Gastroesophageal sphincter (tissue), 4 donors: ENCODE data around the gene FCN1. TPM values are rescaled to one million over a fixed set of nuclear protein-coding genes. Genes with fewer than 3 reads are reported as not detected.

ENCODE experiments used
- ATAC-seq: fragments of 150-250 bp; one replicate; pipeline ENCODE4 v1.9.1; 2016; ENCODE audit warnings: mild to moderate bottlenecking, moderate library complexity
- H3K27ac ChIP-seq, 4 donors: fragments of 200-600 bp; sonication (generic) in 3 of 4; 1 replicate in 3 of 4; 2 replicates in 1 of 4; pipeline ENCODE4 v1.5.1; 2016 to 2019
- H3K27me3 ChIP-seq: fragments of 200-600 bp; sonication (generic); one replicate; pipeline ENCODE4 v1.5.1; 2019
- H3K36me3 ChIP-seq, 2 donors: fragments of 200-600 bp; sonication (generic); one replicate each; pipeline ENCODE4 v1.5.1; 2019; ENCODE audit warnings: control low read depth in 1 of 2
- H3K4me1 ChIP-seq, 3 donors: fragments of 200-600 bp; sonication (generic); 1 replicate in 2 of 3; 2 replicates in 1 of 3; pipeline ENCODE4 v1.5.1; 2016 to 2019; ENCODE audit warnings: control low read depth in 2 of 3
- H3K4me3 ChIP-seq, 2 donors: fragments of 200-600 bp; sonication (generic); one replicate each; pipeline ENCODE4 v1.5.1; 2019; ENCODE audit warnings: mild to moderate bottlenecking in 1 of 2, moderate library complexity in 1 of 2
- H3K9me3 ChIP-seq, 3 donors: fragments of 200-600 bp; sonication (generic); one replicate each; pipeline ENCODE4 v1.5.1; 2017 to 2019; ENCODE audit warnings: control low read depth in 2 of 3
- EP300 ChIP-seq: sonication (generic); formaldehyde crosslinking; IDR thresholded peaks from one replicate; pipeline ENCODE4 v1.6.1; 2017; ENCODE audit warnings: antibody characterized with exemption, mild to moderate bottlenecking
- POLR2A ChIP-seq, 2 donors: fragments of 450-650 bp; IDR thresholded peaks; one replicate each; pipeline ENCODE4 v1.6.1; 2017; ENCODE audit warnings: antibody characterized with exemption in 2 of 2, mild to moderate bottlenecking in 2 of 2, moderate library complexity in 1 of 2
- POLR2AphosphoS5 ChIP-seq: sonication (generic); formaldehyde crosslinking; IDR thresholded peaks from one replicate; pipeline ENCODE4 v1.6.1; 2017; ENCODE audit warnings: antibody characterized with exemption
- WGBS, 2 donors: methylation state at CpG; one replicate each; pipeline ENCODE4 v1.1.5; 2018; ENCODE audit warnings: low coverage in 1 of 2; 5-methylcytosine and 5-hydroxymethylcytosine counted together
- total RNA-seq, 4 donors: library from RNA; depleted of rRNA; stranded (reverse); fragments of >200 nt; gene quantifications; one replicate each; pipeline ENCODE4 v1.1.0, GENCODE V29; 2016
- TF ChIP-seq, protein P1 (sequence below), 4 experiments: fragments of 200-600 bp in 2 of 4; fragments of 450-650 bp in 2 of 4; sonication (generic) in 1 of 4; IDR thresholded peaks; one replicate each; pipeline ENCODE4 v1.5.1; 2017 to 2019; ENCODE audit warnings: antibody characterized with exemption in 4 of 4, mild to moderate bottlenecking in 2 of 4, moderate library complexity in 2 of 4

Gene FCN1
- total RNA-seq, 4 donors from 2014 or later: 0.31 to 9.4 (median 3.2) TPM

DNA sequence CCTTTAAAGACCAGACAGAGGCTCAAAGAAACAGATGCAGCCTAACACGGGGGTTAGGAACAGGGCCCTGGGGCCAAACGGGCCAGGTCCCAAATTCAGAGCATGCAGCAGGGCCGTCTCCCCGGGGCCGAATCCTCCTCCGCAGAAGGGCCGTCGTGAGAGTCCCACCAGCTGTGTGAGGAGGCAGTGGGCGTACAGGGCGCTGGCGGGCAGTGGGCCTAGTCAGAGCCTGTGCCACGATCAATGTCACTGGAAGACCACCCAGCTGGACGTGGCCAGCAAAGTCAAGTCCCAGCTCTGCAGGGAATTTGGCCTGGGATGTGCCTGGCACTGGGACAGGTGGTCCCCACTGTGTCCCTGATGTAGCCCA is 52.9 kb downstream of the FCN1 start:
- WGBS, 2 donors: no CpG with 5 or more reads among the region's 13 CpGs
- ATAC-seq: no peak
- no peak overlapping the region for H3K27ac ChIP-seq

DNA sequence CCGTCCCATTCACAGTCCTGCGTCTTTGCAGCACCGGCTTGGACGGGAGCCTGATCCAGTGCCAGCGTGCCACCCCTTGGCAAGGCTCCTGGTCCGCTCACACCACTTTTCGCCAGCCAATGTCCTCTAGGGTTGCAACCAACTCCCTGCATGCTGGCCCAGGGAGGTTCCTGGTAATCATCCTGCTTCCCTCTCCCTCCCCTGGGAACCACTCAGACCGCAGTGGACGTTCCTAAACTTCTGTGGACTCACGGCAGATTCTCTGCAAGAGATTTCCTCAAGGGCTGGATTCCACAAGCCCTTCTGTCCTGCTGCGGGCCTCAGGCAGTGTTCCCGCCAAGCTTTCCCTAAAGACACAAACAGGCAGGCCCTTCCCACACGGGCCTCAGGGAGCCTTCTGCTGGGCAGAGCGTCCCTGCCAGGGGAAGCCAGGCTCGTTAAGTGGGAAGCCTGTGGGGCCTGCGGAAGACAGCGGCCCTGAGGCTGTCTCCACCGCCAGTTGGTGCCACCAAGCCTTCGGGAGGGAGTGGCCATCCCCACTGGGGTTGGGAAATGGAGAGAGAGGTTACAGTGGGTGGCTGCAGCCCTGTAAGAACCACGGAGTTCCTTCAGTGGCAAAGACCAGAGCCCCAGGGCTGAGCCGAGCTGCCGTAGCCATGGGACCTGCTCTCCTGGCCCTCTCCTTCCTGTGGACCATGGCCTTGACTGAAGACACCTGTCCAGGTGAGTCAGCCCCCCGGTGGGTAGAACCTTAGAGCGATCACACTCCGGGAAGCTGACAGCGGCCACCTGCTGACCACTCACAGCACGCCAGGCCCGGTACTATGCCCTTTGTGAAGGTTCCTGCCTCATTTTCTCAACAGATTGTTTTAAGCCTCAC is 53.5 kb downstream of the FCN1 start:
- Histone ChIP-seq H3K27ac (peak overlapping the region in 1 of 4 donors; percentile 20), H3K4me1 (peaks cover 0 to 15% (median 0%) of the 10 kb centered on the region in 3 donors), H3K27me3 (peaks cover 22% of the 10 kb centered on the region), H3K36me3 (no peaks in the 10 kb centered on the region), H3K4me3 (no peak overlapping the region), H3K9me3 (no peaks in the 10 kb centered on the region)
- 60% methylated on average over 3 of the region's 28 CpGs; no CpG with 5 or more reads in 1 of the 2 donors for WGBS, 2 donors
- peak; percentile 39 for ATAC-seq
- peak; percentile 19 for TF ChIP-seq POLR2AphosphoS5
- no peak for TF ChIP-seq POLR2A (IDR thresholded peaks at IDR 0.05)

More for the DNA sequence above, 52.9 kb downstream of the FCN1 start:
- no peak overlapping the region for H3K4me3 ChIP-seq
- no peaks in the 10 kb centered on the region for H3K9me3 ChIP-seq
- H3K27me3 ChIP-seq: peaks cover 28% of the 10 kb centered on the region
- TF ChIP-seq POLR2AphosphoS5 (no peak), POLR2A (IDR thresholded peaks at IDR 0.05) (no peak), EP300 (no peak)
- TF ChIP-seq, protein P1, sequence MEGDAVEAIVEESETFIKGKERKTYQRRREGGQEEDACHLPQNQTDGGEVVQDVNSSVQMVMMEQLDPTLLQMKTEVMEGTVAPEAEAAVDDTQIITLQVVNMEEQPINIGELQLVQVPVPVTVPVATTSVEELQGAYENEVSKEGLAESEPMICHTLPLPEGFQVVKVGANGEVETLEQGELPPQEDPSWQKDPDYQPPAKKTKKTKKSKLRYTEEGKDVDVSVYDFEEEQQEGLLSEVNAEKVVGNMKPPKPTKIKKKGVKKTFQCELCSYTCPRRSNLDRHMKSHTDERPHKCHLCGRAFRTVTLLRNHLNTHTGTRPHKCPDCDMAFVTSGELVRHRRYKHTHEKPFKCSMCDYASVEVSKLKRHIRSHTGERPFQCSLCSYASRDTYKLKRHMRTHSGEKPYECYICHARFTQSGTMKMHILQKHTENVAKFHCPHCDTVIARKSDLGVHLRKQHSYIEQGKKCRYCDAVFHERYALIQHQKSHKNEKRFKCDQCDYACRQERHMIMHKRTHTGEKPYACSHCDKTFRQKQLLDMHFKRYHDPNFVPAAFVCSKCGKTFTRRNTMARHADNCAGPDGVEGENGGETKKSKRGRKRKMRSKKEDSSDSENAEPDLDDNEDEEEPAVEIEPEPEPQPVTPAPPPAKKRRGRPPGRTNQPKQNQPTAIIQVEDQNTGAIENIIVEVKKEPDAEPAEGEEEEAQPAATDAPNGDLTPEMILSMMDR (IDR thresholded peaks at IDR 0.05): no peak
- peaks cover 0 to 15% (median 0%) of the 10 kb centered on the region in 3 donors for H3K4me1 ChIP-seq
- H3K36me3 ChIP-seq: no peaks in the 10 kb centered on the region

DNA sequence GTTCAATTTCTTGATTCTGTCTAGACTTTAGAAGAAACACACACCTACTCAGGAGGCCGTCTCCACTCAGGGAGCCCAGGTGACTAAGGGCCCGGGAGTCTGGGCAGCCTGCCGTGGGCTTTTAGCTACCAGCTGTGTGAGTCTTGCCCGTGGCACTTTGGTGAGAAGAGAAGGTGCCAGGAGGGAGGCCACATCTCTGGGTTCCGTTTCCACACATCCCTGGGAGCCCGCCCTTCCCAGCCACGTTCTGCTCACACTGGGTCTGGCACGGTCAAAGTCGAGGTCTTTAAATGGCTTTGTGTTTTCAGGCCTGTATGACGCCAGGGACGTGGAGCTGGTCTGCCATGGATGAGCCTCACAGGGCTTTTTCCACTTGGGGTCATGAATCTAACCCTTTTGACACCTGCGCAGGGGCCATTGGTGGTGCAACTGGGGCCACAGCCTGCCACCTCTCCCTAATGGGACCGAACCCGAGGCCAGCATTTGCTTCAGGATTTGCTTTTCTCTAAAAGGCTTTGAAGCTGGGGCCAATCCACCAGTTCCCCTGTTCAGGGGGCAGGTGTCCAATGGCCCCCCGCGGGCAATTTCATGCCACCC is 54.3 kb downstream of the FCN1 start:
- ATAC-seq: no peak
- Histone ChIP-seq H3K4me3 (no peak overlapping the region), H3K36me3 (no peaks in the 10 kb centered on the region), H3K9me3 (no peaks in the 10 kb centered on the region), H3K4me1 (peaks cover 0 to 19% (median 0%) of the 10 kb centered on the region in 3 donors), H3K27me3 (peaks cover 14% of the 10 kb centered on the region), H3K27ac (no peak overlapping the region)
- no peak for TF ChIP-seq POLR2AphosphoS5
- TF ChIP-seq, protein P1 (IDR thresholded peaks at IDR 0.05): no peak
- TF ChIP-seq POLR2A (IDR thresholded peaks at IDR 0.05): no peak
- no peak for TF ChIP-seq EP300
- WGBS, 2 donors: 96% methylated on average over 4 of the region's 16 CpGs; no CpG with 5 or more reads in 1 of the 2 donors

DNA sequence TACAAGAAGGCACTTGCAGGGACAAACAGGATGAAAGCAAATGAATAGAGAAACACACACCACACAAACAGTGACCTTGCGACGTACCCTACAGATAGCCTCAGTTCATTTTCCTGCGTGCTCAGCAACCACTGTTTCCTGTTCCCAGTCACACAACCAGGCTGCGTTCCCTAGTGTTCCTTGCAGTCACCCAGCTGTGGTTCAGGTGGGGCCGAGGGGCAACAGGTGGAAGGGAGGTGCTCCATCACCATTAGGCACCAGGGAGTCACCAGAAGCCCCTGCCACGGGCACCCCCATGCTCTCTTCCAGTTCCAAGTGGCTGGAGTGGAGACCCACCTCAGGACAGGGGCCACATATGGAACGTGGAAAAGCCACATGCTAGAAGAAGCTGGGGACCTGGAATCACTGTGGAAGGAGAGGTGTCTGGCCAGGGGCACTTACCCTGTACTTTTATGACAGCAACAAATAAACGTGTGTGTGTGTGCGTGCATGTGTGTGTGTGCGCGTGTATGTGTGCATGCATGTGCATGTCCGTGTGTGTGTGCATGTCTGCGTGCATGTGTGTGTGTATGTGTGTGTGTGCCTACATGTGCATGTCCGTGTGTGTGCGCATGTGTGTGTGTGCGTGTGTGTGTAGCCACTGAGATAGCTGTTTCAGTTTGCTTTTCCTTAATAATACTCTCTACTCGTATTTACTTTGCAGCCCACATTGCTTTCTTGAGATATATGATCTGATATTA is 55.9 kb downstream of the FCN1 start:
- no peaks in the 10 kb centered on the region for H3K36me3 ChIP-seq
- no peaks in the 10 kb centered on the region for H3K9me3 ChIP-seq
- TF ChIP-seq POLR2AphosphoS5 (no peak), POLR2A (IDR thresholded peaks at IDR 0.05) (no peak), EP300 (no peak)
- TF ChIP-seq, protein P1 (IDR thresholded peaks at IDR 0.05): no peak
- H3K4me3 ChIP-seq: no peak overlapping the region
- H3K4me1 ChIP-seq: peaks cover 0 to 21% (median 0%) of the 10 kb centered on the region in 3 donors
- no peak for ATAC-seq
- 82 to 88% methylated on average over 11 to 14 of the region's 17 CpGs for WGBS, 2 donors
- peaks cover 16% of the 10 kb centered on the region for H3K27me3 ChIP-seq
- no peak overlapping the region for H3K27ac ChIP-seq

DNA sequence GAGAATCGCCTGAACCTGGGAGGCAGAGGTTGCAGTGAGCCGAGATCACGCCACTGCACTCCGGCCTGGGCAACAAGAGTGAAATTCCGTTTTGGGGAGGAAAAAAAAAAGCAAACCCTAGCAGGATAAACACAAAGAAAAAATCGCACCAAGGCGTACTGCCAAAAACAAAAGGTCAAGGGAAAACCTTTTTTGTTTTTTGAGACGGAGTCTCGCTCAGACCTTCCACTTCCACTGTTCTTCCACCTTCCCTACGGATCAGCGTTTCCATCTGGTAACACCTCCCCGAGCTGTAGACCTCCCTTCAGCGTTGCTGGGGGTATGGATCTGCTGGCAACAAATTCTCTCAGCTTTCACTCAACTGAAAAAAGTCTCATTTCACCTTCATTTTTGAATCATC is 57.2 kb downstream of the FCN1 start:
- H3K27ac ChIP-seq: no peak overlapping the region
- ATAC-seq: no peak
- no peak overlapping the region for H3K4me3 ChIP-seq
- 80 to 81% methylated on average over 6 to 12 of the region's 13 CpGs for WGBS, 2 donors
- H3K36me3 ChIP-seq: no peaks in the 10 kb centered on the region
- H3K4me1 ChIP-seq: peaks cover 0 to 21% (median 0%) of the 10 kb centered on the region in 3 donors
- TF ChIP-seq POLR2AphosphoS5 (no peak), EP300 (no peak), POLR2A (IDR thresholded peaks at IDR 0.05) (no peak)
- TF ChIP-seq, protein P1 (IDR thresholded peaks at IDR 0.05): no peak
- H3K27me3 ChIP-seq: peaks cover 21% of the 10 kb centered on the region
- no peaks in the 10 kb centered on the region for H3K9me3 ChIP-seq
